ENCODE results near the gene ITPA. TPM values are rescaled to one million over a fixed set of nuclear protein-coding genes. Genes with fewer than 3 reads are reported as not detected.

ITPA gene
- total and polyA plus RNA-seq, 11 donors = 15.3 to 48.3 (median 22.2) TPM

GRCh38 chr20:3227506-3227905 is 18.2 kb downstream of the ITPA start:
- Histone ChIP-seq H3K4me3 (no peak overlapping the region), H3K27me3 (no peaks in the 10 kb centered on the region), H3K9me3 (no peaks in the 10 kb centered on the region), H3K4me1 (peaks cover 0 to 6% (median 0%) of the 10 kb centered on the region in 12 donors), H3K27ac (no peak overlapping the region), H3K36me3 (peaks cover 0 to 16% (median 7%) of the 10 kb centered on the region in 9 donors)
- WGBS, 4 donors = 87 to 89% (median 88%) methylated on average over 6 to 7 of the region's 7 CpGs
- no peak for TF ChIP-seq CTCF (IDR thresholded peaks at IDR 0.05)
- TF ChIP-seq POLR2A (IDR thresholded peaks at IDR 0.05) = no peak
- intact Hi-C loops (cut with DNase I) = loop anchor here in 3 of 10 donors (10.0 kb wide), 2 partner anchors 47 to 87 kb away; no protein-coding TSS in a partner anchor
- no peak for DNase-seq
- ATAC-seq = no peak

- TF ChIP-seq POLR2A (IDR thresholded peaks at IDR 0.05) (no peak), CTCF (IDR thresholded peaks at IDR 0.05) (no peak)
- H3K27ac ChIP-seq = no peak overlapping the region
- intact Hi-C loops (cut with DNase I) = loop anchor here in 3 of 10 donors (10.0 kb wide), 2 partner anchors 47 to 87 kb away; no protein-coding TSS in a partner anchor
- H3K4me3 ChIP-seq = no peak overlapping the region
- ATAC-seq = no peak
- WGBS, 4 donors = 88 to 91% (median 89%) methylated on average over 33 to 42 of the region's 42 CpGs
- H3K4me1 ChIP-seq = peaks cover 0 to 2% (median 0%) of the 10 kb centered on the region in 12 donors
- H3K27me3 ChIP-seq = no peaks in the 10 kb centered on the region
- peaks cover 0 to 12% (median 1%) of the 10 kb centered on the region in 9 donors for H3K36me3 ChIP-seq
- DNase-seq = no peak
- H3K9me3 ChIP-seq = no peaks in the 10 kb centered on the region
Observed at GRCh38 chr20:3227936-3228749, 18.8 kb downstream of the ITPA start.

- 87 to 95% (median 93%) methylated on average over 11 of the region's 11 CpGs for WGBS, 4 donors
- H3K27ac ChIP-seq = no peak overlapping the region
- no peaks in the 10 kb centered on the region for H3K4me1 ChIP-seq
- H3K27me3 ChIP-seq = no peaks in the 10 kb centered on the region
- DNase-seq = no peak
- no peak overlapping the region for H3K4me3 ChIP-seq
- peaks cover 0 to 7% (median 0%) of the 10 kb centered on the region in 9 donors for H3K36me3 ChIP-seq
- no peak for ATAC-seq
- TF ChIP-seq CTCF (IDR thresholded peaks at IDR 0.05) (no peak), POLR2A (IDR thresholded peaks at IDR 0.05) (no peak)
- H3K9me3 ChIP-seq = no peaks in the 10 kb centered on the region
- intact Hi-C loops (cut with DNase I) = loop anchor here in 3 of 10 donors (10.0 kb wide), 2 partner anchors 46 to 86 kb away; no protein-coding TSS in a partner anchor
Observed at GRCh38 chr20:3228750-3229032, 19.4 kb downstream of the ITPA start.

- intact Hi-C loops (cut with DNase I) = loop anchor here in 3 of 10 donors (10.0 kb wide), 2 partner anchors 46 to 86 kb away; no protein-coding TSS in a partner anchor
- TF ChIP-seq POLR2A (IDR thresholded peaks at IDR 0.05) = no peak
- no peak for TF ChIP-seq CTCF (IDR thresholded peaks at IDR 0.05)
- H3K4me3 ChIP-seq = no peak overlapping the region
- no peaks in the 10 kb centered on the region for H3K4me1 ChIP-seq
- peaks cover 0 to 6% (median 0%) of the 10 kb centered on the region in 9 donors for H3K36me3 ChIP-seq
- ATAC-seq (no peak), DNase-seq (no peak)
- WGBS, 4 donors = 90 to 95% (median 93%) methylated on average over 13 to 22 of the region's 22 CpGs
- no peaks in the 10 kb centered on the region for H3K9me3 ChIP-seq
- no peak overlapping the region for H3K27ac ChIP-seq
- no peaks in the 10 kb centered on the region for H3K27me3 ChIP-seq
Observed at GRCh38 chr20:3229158-3229557, 19.9 kb downstream of the ITPA start.

Measured in heart left ventricle (tissue), 16 donors.